Activated T-helper 17 cell treated with anti-CD3 and anti-CD28 coated beads, Interleukin-2, amount 50 U/mL, for 72 hours (primary cell): ENCODE measurements around the gene RNF125. TPM values are rescaled to one million over a fixed set of nuclear protein-coding genes. Genes with fewer than 3 reads are reported as not detected.

Experiments
- total RNA-seq, 2 donors: library from RNA; stranded (reverse); gene quantifications; one replicate each; pipeline ENCODE4 v1.2.3, GENCODE V29; 2022

RNF125 gene
- total RNA-seq, 2 donors from 2014 or later, result 14.5 to 16.1 TPM

Other genes starting within 250 kb of the RNF125 start
- gene TRAPPC8, start 75.7 kb upstream of the RNF125 start, total RNA-seq, result 10 to 100 TPM; 30.6 to 36.5 TPM
- gene RNF138, start 73.0 kb downstream of the RNF125 start, total RNA-seq, result 10 to 100 TPM; 43.3 to 51.2 TPM
- gene MEP1B, start 171.2 kb downstream of the RNF125 start, total RNA-seq, result under 1 TPM; 0.11 to 0.13 TPM